ENCODE results near the gene TOP2B. TPM values are rescaled to one million over a fixed set of nuclear protein-coding genes. Genes with fewer than 3 reads are reported as not detected.

The TOP2B gene
- total and polyA plus RNA-seq, 4 donors, result 32.7 to 260 (median 56.2) TPM

GRCh38 chr3:25567388-25567787, 97.3 kb downstream of the TOP2B start:
- ATAC-seq (ENCODE audit: insufficient read depth, low FRiP score) (no peak), DNase-seq (no peak)
- H3K27me3 ChIP-seq (ENCODE audit: control insufficient read depth in 3 of 3, insufficient read depth in 3 of 3, low read length in 2 of 3), result no peaks in the 10 kb centered on the region
- no peak for TF ChIP-seq CTCF (IDR thresholded peaks at IDR 0.05; ENCODE audit: control extremely low read depth, extremely low read depth)
- peaks cover 0 to under 1% (median 0%) of the 10 kb centered on the region in 5 donors for H3K4me1 ChIP-seq (ENCODE audit: control insufficient read depth in 5 of 5, insufficient read depth in 5 of 5, low read length in 5 of 5)
- no peak overlapping the region for H3K27ac ChIP-seq (ENCODE audit: low read depth in 1 of 2, low read length in 1 of 2)
- H3K9me3 ChIP-seq (ENCODE audit: control insufficient read depth in 4 of 4, insufficient read depth in 3 of 4, low read length in 3 of 4), result no peaks in the 10 kb centered on the region
- peaks cover 0 to 22% (median 8%) of the 10 kb centered on the region in 4 donors for H3K36me3 ChIP-seq (ENCODE audit: control insufficient read depth in 4 of 4, insufficient read depth in 4 of 4, low read length in 4 of 4)
- no peak overlapping the region for H3K4me3 ChIP-seq
- 86 to 90% methylated on average over 10 of the region's 10 CpGs for WGBS, 2 donors
- H3K9ac ChIP-seq (ENCODE audit: insufficient read depth in 1 of 2, low read length in 2 of 2), result no peak overlapping the region

- no peaks in the 10 kb centered on the region for H3K9me3 ChIP-seq (ENCODE audit: control insufficient read depth in 4 of 4, insufficient read depth in 3 of 4, low read length in 3 of 4)
- WGBS, 2 donors, result 87 to 92% methylated on average over 5 of the region's 5 CpGs
- H3K9ac ChIP-seq (ENCODE audit: insufficient read depth in 1 of 2, low read length in 2 of 2), result no peak overlapping the region
- H3K4me1 ChIP-seq (ENCODE audit: control insufficient read depth in 5 of 5, insufficient read depth in 5 of 5, low read length in 5 of 5), result peaks cover 0 to 9% (median under 1%) of the 10 kb centered on the region in 5 donors
- no peak for DNase-seq
- peaks cover 0 to 19% (median 6%) of the 10 kb centered on the region in 4 donors for H3K36me3 ChIP-seq (ENCODE audit: control insufficient read depth in 4 of 4, insufficient read depth in 4 of 4, low read length in 4 of 4)
- TF ChIP-seq CTCF (IDR thresholded peaks at IDR 0.05; ENCODE audit: control extremely low read depth, extremely low read depth), result no peak
- no peak overlapping the region for H3K27ac ChIP-seq (ENCODE audit: low read depth in 1 of 2, low read length in 1 of 2)
- no peak overlapping the region for H3K4me3 ChIP-seq
- ATAC-seq (ENCODE audit: insufficient read depth, low FRiP score), result no peak
- H3K27me3 ChIP-seq (ENCODE audit: control insufficient read depth in 3 of 3, insufficient read depth in 3 of 3, low read length in 2 of 3), result no peaks in the 10 kb centered on the region
These were observed 98.3 kb downstream of the TOP2B start for GRCh38 chr3:25566358-25566920.

GRCh38 chr3:25565807-25566206, 98.9 kb downstream of the TOP2B start:
- Histone ChIP-seq H3K36me3 (ENCODE audit: control insufficient read depth in 4 of 4, insufficient read depth in 4 of 4, low read length in 4 of 4) (peaks cover 0 to 18% (median 3%) of the 10 kb centered on the region in 4 donors), H3K27ac (ENCODE audit: low read depth in 1 of 2, low read length in 1 of 2) (no peak overlapping the region), H3K4me3 (no peak overlapping the region), H3K4me1 (ENCODE audit: control insufficient read depth in 5 of 5, insufficient read depth in 5 of 5, low read length in 5 of 5) (peaks cover 0 to 9% (median 4%) of the 10 kb centered on the region in 5 donors), H3K9ac (ENCODE audit: insufficient read depth in 1 of 2, low read length in 2 of 2) (no peak overlapping the region), H3K9me3 (ENCODE audit: control insufficient read depth in 4 of 4, insufficient read depth in 3 of 4, low read length in 3 of 4) (no peaks in the 10 kb centered on the region), H3K27me3 (ENCODE audit: control insufficient read depth in 3 of 3, insufficient read depth in 3 of 3, low read length in 2 of 3) (no peaks in the 10 kb centered on the region)
- TF ChIP-seq CTCF (IDR thresholded peaks at IDR 0.05; ENCODE audit: control extremely low read depth, extremely low read depth), result no peak
- DNase-seq (no peak), ATAC-seq (ENCODE audit: insufficient read depth, low FRiP score) (no peak)
- 93 to 95% methylated on average over 7 of the region's 7 CpGs for WGBS, 2 donors

GRCh38 chr3:25564075-25564474, 100.6 kb downstream of the TOP2B start:
- DNase-seq (no peak), ATAC-seq (ENCODE audit: insufficient read depth, low FRiP score) (no peak)
- H3K4me1 ChIP-seq (ENCODE audit: control insufficient read depth in 5 of 5, insufficient read depth in 5 of 5, low read length in 5 of 5), result peaks cover 0 to 14% (median 4%) of the 10 kb centered on the region in 5 donors
- 93 to 96% methylated on average over 4 of the region's 4 CpGs for WGBS, 2 donors
- H3K27ac ChIP-seq (ENCODE audit: low read depth in 1 of 2, low read length in 1 of 2), result no peak overlapping the region
- no peak for TF ChIP-seq CTCF (IDR thresholded peaks at IDR 0.05; ENCODE audit: control extremely low read depth, extremely low read depth)
- peaks cover 0 to 10% (median 3%) of the 10 kb centered on the region in 4 donors for H3K36me3 ChIP-seq (ENCODE audit: control insufficient read depth in 4 of 4, insufficient read depth in 4 of 4, low read length in 4 of 4)
- no peaks in the 10 kb centered on the region for H3K9me3 ChIP-seq (ENCODE audit: control insufficient read depth in 4 of 4, insufficient read depth in 3 of 4, low read length in 3 of 4)
- no peak overlapping the region for H3K4me3 ChIP-seq
- H3K9ac ChIP-seq (ENCODE audit: insufficient read depth in 1 of 2, low read length in 2 of 2), result no peak overlapping the region
- H3K27me3 ChIP-seq (ENCODE audit: control insufficient read depth in 3 of 3, insufficient read depth in 3 of 3, low read length in 2 of 3), result no peaks in the 10 kb centered on the region

Data from lung (tissue), 12 donors.